K562 (cell line): Measurements from ENCODE around the gene SH3BGRL3. TPM values are rescaled to one million over a fixed set of nuclear protein-coding genes. Genes with fewer than 3 reads are reported as not detected.
"Not testable (repeated sequence)": the region's sequence is repeated elsewhere in the genome, so short reads cannot be mapped to it uniquely, and the experiment has no call there.

Experiments
- ATAC-seq: fragments of 200-7000 bp; cut with Tn5 transposase; 3 replicates; pipeline ENCODE4 v1.9.1; 2020; ENCODE audit warnings: moderate library complexity
- BruUV-seq: library from RNA; stranded (reverse); fragments of 400-500 nt; replicated peaks from 2 replicates; lab custom pipeline; 2021; lab: Mats Ljungman, UMichigan
- CTCF ChIA-PET: fragments of 300-600 bp; formaldehyde crosslinking; extraction: SDS; loops from one replicate; lab custom pipeline; 2021; ENCODE audit warnings: low intra/inter-chr PET ratio; lab: Yijun Ruan, JAX
- POLR2A ChIA-PET: fragments of 300-600, 350-650 bp; sonication (Branson Sonifier 250); formaldehyde crosslinking; extraction: SDS; loops from one replicate; lab custom pipeline; 2021; ENCODE audit warnings: antibody characterized with exemption, inconsistent platforms; lab: Yijun Ruan, JAX
- DNase-seq, 4 experiments: peaks; one replicate each; pipeline versions ENCODE4 v3.0.0 to v3.0.0-alpha.2; 2011 to 2018; ENCODE audit warnings: low spot score in 3 of 4, mixed read lengths in 3 of 4; ENCODE audit errors: extremely low read depth in 1 of 4
- FAIRE-seq: peaks from 2 replicates; lab custom pipeline; 2011; peaks lifted over from hg19 to GRCh38; lab: Jason Lieb, UNC
- H2AFZ ChIP-seq: 2 replicates; pipeline ENCODE4 v1.6.0; 2011; ENCODE audit warnings: low read depth, low read length, control low read depth, inconsistent platforms
- H3K27ac ChIP-seq: fragments of 200-600 bp; 3 replicates; pipeline ENCODE4 v1.8.0; 2011; ENCODE audit warnings: low read depth, mild to moderate bottlenecking, control low read depth, inconsistent platforms, low read length, moderate library complexity, mixed read lengths; ENCODE audit errors: extremely low read depth
- H3K27me3 ChIP-seq, 2 experiments: fragments of 300-600 bp in 1 of 2; 2 replicates in 1 of 2; 3 replicates in 1 of 2; pipeline versions ENCODE4 v1.6.0 to v1.8.0; 2011; ENCODE audit warnings: inconsistent platforms in 2 of 2, low read length in 2 of 2, mild to moderate bottlenecking in 1 of 2, mixed read lengths in 1 of 2, moderate library complexity in 1 of 2; ENCODE audit not compliant: control insufficient read depth in 2 of 2, insufficient read depth in 2 of 2
- H3K36me3 ChIP-seq: fragments of 300-600 bp; 3 replicates; pipeline ENCODE4 v1.8.0; 2011; ENCODE audit warnings: mild to moderate bottlenecking, low read length, inconsistent platforms; ENCODE audit not compliant: control insufficient read depth, insufficient read depth
- H3K4me1 ChIP-seq, 2 experiments: fragments of 200-600 bp in 1 of 2; replicated peaks in 1 of 2; 2 replicates in 1 of 2; 3 replicates in 1 of 2; pipeline versions ENCODE4 v1.5.1 to v1.8.0; 2011; ENCODE audit warnings: inconsistent platforms in 2 of 2, low read length in 2 of 2, mild to moderate bottlenecking in 1 of 2, mixed read lengths in 1 of 2, moderate library complexity in 1 of 2; ENCODE audit not compliant: control insufficient read depth in 2 of 2, insufficient read depth in 2 of 2
- H3K4me2 ChIP-seq: 2 replicates; pipeline ENCODE4 v1.6.1; 2011; ENCODE audit warnings: low read length, control low read depth, inconsistent platforms, mixed read lengths; ENCODE audit not compliant: insufficient read depth
- H3K4me3 ChIP-seq: fragments of 200-600 bp; sonication (generic), shearing (Covaris generic); 2 replicates; pipeline ENCODE4 v1.5.1; 2016; ENCODE audit warnings: control low read depth, inconsistent platforms
- H3K79me2 ChIP-seq: fragments of 200-600 bp; 3 replicates; pipeline ENCODE4 v1.8.0; 2011; ENCODE audit warnings: low read length, inconsistent platforms; ENCODE audit not compliant: control insufficient read depth, insufficient read depth
- H3K9ac ChIP-seq, 2 experiments: 2 replicates each; pipeline versions ENCODE4 v1.6.0 to v1.6.1; 2011; ENCODE audit warnings: low read depth in 2 of 2, low read length in 2 of 2, control low read depth in 1 of 2, inconsistent platforms in 1 of 2, mild to moderate bottlenecking in 1 of 2, mixed read lengths in 1 of 2; ENCODE audit not compliant: insufficient read depth in 1 of 2
- H3K9me1 ChIP-seq: one replicate; pipeline ENCODE4 v1.6.0; 2011; ENCODE audit warnings: inconsistent platforms, mild to moderate bottlenecking, low read length, moderate library complexity; ENCODE audit not compliant: control insufficient read depth, insufficient read depth
- H3K9me3 ChIP-seq: replicated peaks from 2 replicates; pipeline ENCODE4 v1.5.1; 2011; ENCODE audit warnings: low read depth, low read length, inconsistent platforms; ENCODE audit not compliant: control insufficient read depth, insufficient read depth
- H4K20me1 ChIP-seq: replicated peaks from 2 replicates; pipeline ENCODE4 v1.6.1; 2011; ENCODE audit warnings: low read length, inconsistent platforms, mixed read lengths; ENCODE audit not compliant: control insufficient read depth, insufficient read depth
- ARID1B ChIP-seq: fragments of 450-650 bp; IDR thresholded peaks from 2 replicates; pipeline ENCODE4 v1.6.1; 2016; ENCODE audit warnings: antibody characterized with exemption, mild to moderate bottlenecking, inconsistent platforms
- CBFA2T3 ChIP-seq: fragments of 450-650 bp; IDR thresholded peaks from 2 replicates; pipeline ENCODE4 v1.6.1; 2017
- CEBPG ChIP-seq, 3 experiments: fragments of 200-800 bp in 1 of 3; sonication (Bioruptor generic) in 1 of 3; sonication (generic) in 1 of 3; formaldehyde crosslinking in 1 of 3; IDR thresholded peaks in 2 of 3; conservative IDR thresholded peaks in 1 of 3; 2 replicates each; pipeline versions ENCODE4 v1.6.1 to v1.8.0; 2016 to 2022; ENCODE audit warnings: missing compliant biosample characterization in 2 of 3, missing genetic modification characterization in 2 of 3, mild to moderate bottlenecking in 1 of 3, missing genetic modification reagents in 1 of 3
- ELF2 ChIP-seq: fragments of 250-450 bp; sonication (Bioruptor Pico); IDR thresholded peaks from 2 replicates; pipeline ENCODE4 v1.5.0; 2021; ENCODE audit warnings: mild to moderate bottlenecking
- TCF3 ChIP-seq: sonication (generic); formaldehyde crosslinking; IDR thresholded peaks from 2 replicates; pipeline ENCODE4 v1.4.0; 2020; ENCODE audit warnings: mild to moderate bottlenecking, missing genetic modification reagents
- TEAD4 ChIP-seq, 2 experiments: sonication (generic) in 1 of 2; formaldehyde crosslinking in 1 of 2; IDR thresholded peaks; 2 replicates each; pipeline versions ENCODE4 v1.6.1 to v1.8.0; 2012 to 2022; ENCODE audit warnings: borderline replicate concordance in 1 of 2, inconsistent platforms in 1 of 2, low read length in 1 of 2, mild to moderate bottlenecking in 1 of 2, missing genetic modification reagents in 1 of 2
- UBTF ChIP-seq, 2 experiments: IDR thresholded peaks; 2 replicates each; pipeline ENCODE4 v1.6.1; 2012; ENCODE audit warnings: improper control_type of control experiment in 2 of 2, low read depth in 2 of 2, low read length in 2 of 2, borderline replicate concordance in 1 of 2
- ZNF121 ChIP-seq: sonication (generic); formaldehyde crosslinking; conservative IDR thresholded peaks from 2 replicates; pipeline ENCODE4 v1.8.0; 2022; ENCODE audit warnings: missing genetic modification reagents
- ZNF384 ChIP-seq: IDR thresholded peaks from 2 replicates; pipeline ENCODE4 v1.6.1; 2012; ENCODE audit warnings: low read depth, low read length, improper control_type of control experiment
- ZNF398 ChIP-seq: fragments of 250-450 bp; sonication (Bioruptor Pico); IDR thresholded peaks from 2 replicates; pipeline ENCODE4 v1.8.0; 2021; ENCODE audit warnings: moderate library complexity, mild to moderate bottlenecking, inconsistent platforms
- WGBS: fragments of 100-300 bp; shearing (Covaris generic); methylation state at CpG from one replicate; pipeline ENCODE4 v1.1.6; 2016; ENCODE audit warnings: low coverage, mixed read lengths; ENCODE audit not compliant: insufficient coverage; ENCODE audit errors: missing lambda C conversion rate; 5-methylcytosine and 5-hydroxymethylcytosine counted together
- in situ Hi-C: fragments of 300-500 bp; cut with MboI; formaldehyde crosslinking; loops from 4 replicates; pipeline ENCODE4 v1.15.0; 2018; ENCODE audit warnings: inconsistent platforms, mixed read lengths
- intact Hi-C: fragments of 100-400 bp; cut with micrococcal nuclease; formaldehyde crosslinking; loops from 2 replicates; pipeline ENCODE4 v1.14.2; 2022
- polyA plus RNA-seq, 8 experiments: library from polyadenylated mRNA; depleted of rRNA in 4 of 8; stranded (reverse) in 5 of 8; unstranded in 3 of 8; fragments of >200 nt; fragmentation: Nextera tagmentation in 2 of 8; fragmentation: Illumina TruSeq in 1 of 8; extraction: Ambion mirVana in 2 of 8; extraction: Trizol in 1 of 8; gene quantifications; 2 replicates each; pipeline versions ENCODE4 v1.2.1 to v1.2.3, GENCODE V29; 2011 to 2014; ENCODE audit warnings: inconsistent platforms in 1 of 8, missing spikeins in 1 of 8
- total RNA-seq, 7 experiments: library from RNA; depleted of rRNA in 6 of 7; stranded (reverse); fragments of >200 nt in 6 of 7; fragmentation: Illumina TruSeq in 2 of 7; extraction: Trizol in 2 of 7; gene quantifications; 2 replicates each; pipeline versions ENCODE4 v1.2.1 to v1.2.3, GENCODE V29; 2011 to 2021; ENCODE audit warnings: low replicate concordance in 1 of 7

Gene SH3BGRL3
- total and polyA plus RNA-seq, 9 of the 15 experiments (the other 6 are each of a cell fraction or from before 2014, with no cell fraction given): 30.3 to 140 (median 54.2) TPM

- H3K4me3 ChIP-seq, H3K9me1 ChIP-seq, H3K9ac ChIP-seq, H4K20me1 ChIP-seq, H3K4me2 ChIP-seq, FAIRE-seq, H2AFZ ChIP-seq, H3K79me2 ChIP-seq, ATAC-seq, H3K9me3 ChIP-seq, DNase-seq, in situ Hi-C loops, H3K36me3 ChIP-seq, BruUV-seq, H3K27ac ChIP-seq, H3K27me3 ChIP-seq: not testable (repeated sequence)
- H3K4me1 ChIP-seq: peaks cover 2 to 13% of the 10 kb centered on the region in 2 experiments; a peak in 3 of 5 replicates
- CTCF ChIA-PET: interaction anchor here (0.6 kb wide), 1 partner anchor 54 kb away, joined by 3 read pairs; no protein-coding TSS in a partner anchor
- POLR2A ChIA-PET: interaction anchor here (0.6 to 4.1 kb wide), 5 partner anchors 8 to 145 kb away, joined by 3 to 19 read pairs (median 7); no protein-coding TSS in a partner anchor
- WGBS: 92% methylated on average over 4 of the region's 4 CpGs
- peak; percentile 51; the same call in 1 of the 2 replicates for TF ChIP-seq ZNF121 (CRISPR knock-in tag)
- intact Hi-C loops: loop anchor here (2.0 kb wide), 1 partner anchor 33 kb away; no protein-coding TSS in a partner anchor
Observed at GRCh38 chr1:26329380-26329779, 49.5 kb downstream of the SH3BGRL3 start.

GRCh38 chr1:26330276-26330675 is 50.4 kb downstream of the SH3BGRL3 start:
- no peak for ATAC-seq
- no peaks in the 10 kb centered on the region for H3K36me3 ChIP-seq
- no peaks in the 10 kb centered on the region for H3K9me1 ChIP-seq
- POLR2A ChIA-PET: interaction anchor here (0.7 to 4.1 kb wide), 5 partner anchors 8 to 50 kb away, joined by 3 to 19 read pairs (median 7); partner anchors contain the start of gene CD52
- FAIRE-seq: no peak
- CTCF ChIA-PET: no interaction called here
- intact Hi-C loops: no loop called here
- in situ Hi-C loops: no loop called here
- no peak overlapping the region for H3K27ac ChIP-seq
- WGBS: 21% methylated on average over 5 of the region's 5 CpGs
- no TSS peak for BruUV-seq
- H3K79me2 ChIP-seq: no peaks in the 10 kb centered on the region
- H2AFZ ChIP-seq: no peak overlapping the region
- H4K20me1 ChIP-seq: no peaks in the 10 kb centered on the region
- no peak overlapping the region for H3K4me3 ChIP-seq
- H3K4me1 ChIP-seq: peaks cover 2 to 13% of the 10 kb centered on the region in 2 experiments; a peak in 3 of 5 replicates
- no peaks in the 10 kb centered on the region for H3K27me3 ChIP-seq
- peak overlapping the region in 1 of 2 experiments; percentile 62; a peak in 1 of 4 replicates for H3K9ac ChIP-seq
- no peak for DNase-seq
- no peaks in the 10 kb centered on the region for H3K9me3 ChIP-seq
- H3K4me2 ChIP-seq: no peak overlapping the region
- TF ChIP-seq TEAD4 (IDR thresholded peaks at IDR 0.05; ENCODE audit: low read length): no peak
- no peak for TF ChIP-seq TEAD4 (CRISPR knock-in tag; IDR thresholded peaks at IDR 0.05; ENCODE audit: borderline replicate concordance)
- TF ChIP-seq ELF2 (CRISPR knock-in tag): no peak
- TF ChIP-seq ZNF398 (CRISPR knock-in tag): no peak
- TF ChIP-seq UBTF (IDR thresholded peaks at IDR 0.05; ENCODE audit: borderline replicate concordance in 1 of 2, low read depth in 2 of 2, low read length in 2 of 2): no peak
- TF ChIP-seq CBFA2T3: peak; percentile 53
- peak; percentile 56 for TF ChIP-seq TCF3 (CRISPR knock-in tag)
- TF ChIP-seq ZNF384: 0 out of 2 replicates have a peak, but pooled peaks have one; percentile 31
- TF ChIP-seq ARID1B: 0 out of 2 replicates have a peak, but pooled peaks have one; percentile 6
- no peak for TF ChIP-seq CEBPG (CRISPR knock-in tag; IDR thresholded peaks at IDR 0.05)
- no peak for TF ChIP-seq CEBPG (tag; conservative IDR thresholded peaks at IDR 0.05 in 1 of 2, IDR thresholded peaks at IDR 0.05 in 1 of 2)
